H9 (cell line): ENCODE data around the gene MAP4K1. TPM values are rescaled to one million over a fixed set of nuclear protein-coding genes. Genes with fewer than 3 reads are reported as not detected.

Experiments
- DNase-seq: peaks from one replicate; pipeline ENCODE4 v3.0.0-alpha.2; 2017
- H2AFZ ChIP-seq: one replicate; pipeline ENCODE4 v1.6.1; 2013; ENCODE audit warnings: mild to moderate bottlenecking, low read length, control low read depth, moderate library complexity
- H2AK5ac ChIP-seq: 2 replicates; pipeline ENCODE4 v1.6.1; 2013; ENCODE audit warnings: low read length, control low read depth, mixed read lengths; ENCODE audit not compliant: insufficient read length
- H2BK120ac ChIP-seq: one replicate; pipeline ENCODE4 v1.6.1; 2013; ENCODE audit warnings: low read depth, mild to moderate bottlenecking, low read length, control low read depth, inconsistent platforms; ENCODE audit not compliant: poor library complexity, severe bottlenecking
- H2BK12ac ChIP-seq: 2 replicates; pipeline ENCODE4 v1.6.1; 2013; ENCODE audit warnings: low read length, control low read depth, mixed read lengths, low read depth; ENCODE audit not compliant: insufficient read length
- H2BK15ac ChIP-seq: 2 replicates; pipeline ENCODE4 v1.6.1; 2013; ENCODE audit warnings: low read depth, low read length, control low read depth
- H2BK20ac ChIP-seq: one replicate; pipeline ENCODE4 v1.6.1; 2013; ENCODE audit warnings: low read depth, mild to moderate bottlenecking, low read length, control low read depth, inconsistent platforms; ENCODE audit not compliant: poor library complexity, severe bottlenecking
- H2BK5ac ChIP-seq: 2 replicates; pipeline ENCODE4 v1.6.1; 2013; ENCODE audit warnings: low read length, control low read depth, mixed read lengths; ENCODE audit not compliant: insufficient read length
- H3K14ac ChIP-seq: 2 replicates; pipeline ENCODE4 v1.6.1; 2013; ENCODE audit warnings: low read length, control low read depth; ENCODE audit not compliant: insufficient read depth
- H3K18ac ChIP-seq: 2 replicates; pipeline ENCODE4 v1.6.1; 2013; ENCODE audit warnings: low read depth, mild to moderate bottlenecking, mixed read lengths, low read length, control low read depth; ENCODE audit not compliant: insufficient read length
- H3K23ac ChIP-seq: 2 replicates; pipeline ENCODE4 v1.6.1; 2013; ENCODE audit warnings: low read length, control low read depth, mixed read lengths, low read depth; ENCODE audit not compliant: insufficient read length
- H3K23me2 ChIP-seq: 2 replicates; pipeline ENCODE4 v1.6.1; 2013; ENCODE audit warnings: low read depth, mild to moderate bottlenecking, mixed read lengths, low read length, control low read depth; ENCODE audit not compliant: insufficient read length, poor library complexity, severe bottlenecking
- H3K27ac ChIP-seq: 2 replicates; pipeline ENCODE4 v1.5.1; 2013; ENCODE audit warnings: low read length, control low read depth, mixed read lengths, low read depth; ENCODE audit not compliant: insufficient read length
- H3K27me3 ChIP-seq: 2 replicates; pipeline ENCODE4 v1.6.1; 2013; ENCODE audit warnings: low read length, control low read depth, inconsistent platforms; ENCODE audit not compliant: insufficient read depth
- H3K4ac ChIP-seq: 2 replicates; pipeline ENCODE4 v1.6.1; 2013; ENCODE audit warnings: low read depth, mild to moderate bottlenecking, control low read depth, inconsistent platforms, low read length, moderate library complexity
- H3K4me1 ChIP-seq: 2 replicates; pipeline ENCODE4 v1.6.1; 2013; ENCODE audit warnings: low read length, control low read depth, inconsistent platforms; ENCODE audit not compliant: insufficient read depth
- H3K4me2 ChIP-seq: 2 replicates; pipeline ENCODE4 v1.6.1; 2013; ENCODE audit warnings: low read length, control low read depth, mixed read lengths; ENCODE audit not compliant: insufficient read length, insufficient read depth
- H3K56ac ChIP-seq: 2 replicates; pipeline ENCODE4 v1.6.1; 2013; ENCODE audit warnings: low read depth, mild to moderate bottlenecking, mixed read lengths, low read length, control low read depth; ENCODE audit not compliant: insufficient read length
- H3K79me1 ChIP-seq: 2 replicates; pipeline ENCODE4 v1.6.1; 2013; ENCODE audit warnings: low read depth, mild to moderate bottlenecking, moderate library complexity, low read length, control low read depth, inconsistent platforms; ENCODE audit not compliant: insufficient read depth, poor library complexity, severe bottlenecking
- H3K79me2 ChIP-seq: 2 replicates; pipeline ENCODE4 v1.6.1; 2013; ENCODE audit warnings: low read length, control low read depth, inconsistent platforms; ENCODE audit not compliant: insufficient read depth
- H3K9ac ChIP-seq: 2 replicates; pipeline ENCODE4 v1.6.1; 2013; ENCODE audit warnings: low read length, control low read depth, mixed read lengths; ENCODE audit not compliant: insufficient read length; ENCODE audit errors: extremely low read depth
- H3K9me3 ChIP-seq: one replicate; pipeline ENCODE4 v1.6.1; 2013; ENCODE audit warnings: low read depth, low read length, inconsistent platforms; ENCODE audit not compliant: control insufficient read depth
- H3T11ph ChIP-seq: one replicate; pipeline ENCODE4 v1.6.1; 2013; ENCODE audit warnings: mild to moderate bottlenecking, low read length, control low read depth, inconsistent platforms
- H4K20me1 ChIP-seq: one replicate; pipeline ENCODE4 v1.6.1; 2013; ENCODE audit not compliant: control insufficient read depth, insufficient read length, insufficient read depth
- H4K5ac ChIP-seq: 2 replicates; pipeline ENCODE4 v1.6.1; 2013; ENCODE audit warnings: low read depth, mild to moderate bottlenecking, mixed read lengths, low read length, control low read depth; ENCODE audit not compliant: insufficient read length
- H4K8ac ChIP-seq: replicated peaks from 2 replicates; pipeline ENCODE4 v1.6.1; 2013; ENCODE audit warnings: low read length, control low read depth, mixed read lengths, low read depth; ENCODE audit not compliant: insufficient read length
- H4K91ac ChIP-seq: 2 replicates; pipeline ENCODE4 v1.6.1; 2013; ENCODE audit warnings: low read depth, mild to moderate bottlenecking, moderate library complexity, mixed read lengths, low read length, control low read depth; ENCODE audit not compliant: insufficient read length
- H3K27ac Mint-ChIP-seq, 3 experiments: 2 replicates in 2 of 3; 3 replicates in 1 of 3; pipeline ENCODE4 v1.8.0; 2020 to 2021; ENCODE audit warnings: mixed read lengths in 3 of 3, mild to moderate bottlenecking in 1 of 3, moderate library complexity in 1 of 3
- H3K27me3 Mint-ChIP-seq: 2 replicates; pipeline ENCODE4 v1.8.0; 2021; ENCODE audit warnings: low read depth, mild to moderate bottlenecking, moderate library complexity, mixed read lengths
- H3K36me3 Mint-ChIP-seq, 3 experiments: 2 replicates in 2 of 3; 3 replicates in 1 of 3; pipeline ENCODE4 v1.8.0; 2020 to 2021; ENCODE audit warnings: low read depth in 3 of 3, mixed read lengths in 3 of 3; ENCODE audit not compliant: insufficient read depth in 1 of 3
- H3K4me1 Mint-ChIP-seq, 2 experiments: 2 replicates each; pipeline ENCODE4 v1.8.0; 2020; ENCODE audit warnings: mixed read lengths in 2 of 2
- H3K4me3 Mint-ChIP-seq, 2 experiments: 2 replicates in 1 of 2; 3 replicates in 1 of 2; pipeline ENCODE4 v1.8.0; 2020 to 2021; ENCODE audit warnings: mild to moderate bottlenecking in 2 of 2, mixed read lengths in 2 of 2, moderate library complexity in 1 of 2
- H3K9me3 Mint-ChIP-seq, 2 experiments: 2 replicates in 1 of 2; 3 replicates in 1 of 2; pipeline ENCODE4 v1.8.0; 2020; ENCODE audit warnings: mild to moderate bottlenecking in 2 of 2, mixed read lengths in 2 of 2, moderate library complexity in 1 of 2
- WGBS: extraction: QIAGEN DNeasy Blood & Tissue Kit; methylation state at CpG from one replicate; pipeline ENCODE4 v1.1.7; 2013; ENCODE audit warnings: missing lambda C conversion rate, low lambda C conversion rate, mixed read lengths; ENCODE audit not compliant: insufficient read length; ENCODE audit errors: extremely low coverage; 5-methylcytosine and 5-hydroxymethylcytosine counted together
- total RNA-seq: library from RNA; stranded (reverse); gene quantifications from 2 replicates; pipeline ENCODE4 v1.2.1, GENCODE V29; 2021
- TF ChIP-seq, protein P1 (sequence below): fragments of 200-600 bp; sonication (generic); conservative IDR thresholded peaks from 3 replicates; pipeline ENCODE4 v1.8.0; 2021; ENCODE audit warnings: antibody characterized with exemption, mild to moderate bottlenecking

The MAP4K1 gene
- total RNA-seq, 1 experiment from 2014 or later = 31.1 TPM

DNA sequence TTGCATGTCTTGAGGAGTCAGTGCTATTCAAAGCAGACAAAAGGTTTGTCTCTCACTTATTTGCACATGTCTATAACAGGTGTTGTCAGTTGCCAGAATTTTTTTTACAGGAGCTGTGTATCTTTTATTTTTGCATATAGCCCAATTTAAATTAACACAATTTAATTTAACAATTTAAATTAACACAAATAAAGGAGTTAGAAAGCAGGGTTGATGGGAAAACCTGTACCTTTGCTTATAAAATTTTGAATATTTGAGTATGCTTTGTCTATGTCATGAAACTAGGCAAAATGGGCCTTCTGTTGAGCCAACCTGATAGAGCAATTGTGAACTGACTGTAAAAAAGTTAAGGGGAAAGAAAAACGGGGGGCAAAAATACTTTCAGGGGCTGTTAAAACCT, 78.0 kb downstream of the MAP4K1 start:
- Histone ChIP-seq H3K4me2 (no peak overlapping the region), H3T11ph (no peak overlapping the region), H2BK20ac (no peak overlapping the region), H3K56ac (no peak overlapping the region), H2AK5ac (no peak overlapping the region), H3K14ac (no peak overlapping the region), H2BK15ac (no peak overlapping the region), H3K9me3 (peaks cover 10% of the 10 kb centered on the region), H3K27me3 (no peaks in the 10 kb centered on the region; the same call in 1 of the 2 replicates), H2BK12ac (no peak overlapping the region), H4K20me1 (no peaks in the 10 kb centered on the region), H2AFZ (no peak overlapping the region), H2BK120ac (no peak overlapping the region), H3K23ac (no peak overlapping the region), H3K23me2 (no peaks in the 10 kb centered on the region), H4K8ac (no peak overlapping the region), H3K79me2 (no peaks in the 10 kb centered on the region), H3K9ac (no peak overlapping the region), H3K4ac (no peak overlapping the region), H3K79me1 (no peaks in the 10 kb centered on the region), H2BK5ac (no peak overlapping the region), H4K91ac (no peak overlapping the region), H4K5ac (no peak overlapping the region), H3K4me1 (0 out of 2 replicates have a peak, but pooled peaks cover 3% of the 10 kb centered on the region), H3K27ac (no peak overlapping the region), H3K18ac (no peak overlapping the region)
- no peak for DNase-seq
- no peaks in the 10 kb centered on the region for H3K27me3 Mint-ChIP-seq
- H3K4me1 Mint-ChIP-seq = peaks cover 9 to 10% of the 10 kb centered on the region in 2 experiments
- no CpG with 5 or more reads among the region's 1 CpG for WGBS
- TF ChIP-seq, protein P1, sequence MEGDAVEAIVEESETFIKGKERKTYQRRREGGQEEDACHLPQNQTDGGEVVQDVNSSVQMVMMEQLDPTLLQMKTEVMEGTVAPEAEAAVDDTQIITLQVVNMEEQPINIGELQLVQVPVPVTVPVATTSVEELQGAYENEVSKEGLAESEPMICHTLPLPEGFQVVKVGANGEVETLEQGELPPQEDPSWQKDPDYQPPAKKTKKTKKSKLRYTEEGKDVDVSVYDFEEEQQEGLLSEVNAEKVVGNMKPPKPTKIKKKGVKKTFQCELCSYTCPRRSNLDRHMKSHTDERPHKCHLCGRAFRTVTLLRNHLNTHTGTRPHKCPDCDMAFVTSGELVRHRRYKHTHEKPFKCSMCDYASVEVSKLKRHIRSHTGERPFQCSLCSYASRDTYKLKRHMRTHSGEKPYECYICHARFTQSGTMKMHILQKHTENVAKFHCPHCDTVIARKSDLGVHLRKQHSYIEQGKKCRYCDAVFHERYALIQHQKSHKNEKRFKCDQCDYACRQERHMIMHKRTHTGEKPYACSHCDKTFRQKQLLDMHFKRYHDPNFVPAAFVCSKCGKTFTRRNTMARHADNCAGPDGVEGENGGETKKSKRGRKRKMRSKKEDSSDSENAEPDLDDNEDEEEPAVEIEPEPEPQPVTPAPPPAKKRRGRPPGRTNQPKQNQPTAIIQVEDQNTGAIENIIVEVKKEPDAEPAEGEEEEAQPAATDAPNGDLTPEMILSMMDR = no peak
- peaks cover 27 to 38% (median 31%) of the 10 kb centered on the region in 3 experiments for H3K36me3 Mint-ChIP-seq
- no peak overlapping the region for H3K4me3 Mint-ChIP-seq
- H3K9me3 Mint-ChIP-seq = peaks cover 11 to 20% of the 10 kb centered on the region in 2 experiments
- H3K27ac Mint-ChIP-seq = no peak overlapping the region
